Rectal smooth muscle tissue (tissue), 1 donor: ENCODE measurements around the gene FBXO21.

ENCODE experiments used
- H3K27ac ChIP-seq: one replicate; pipeline ENCODE4 v1.7.0; 2013; ENCODE audit warnings: low read depth, low read length, inconsistent platforms
- H3K27me3 ChIP-seq: one replicate; pipeline ENCODE4 v1.7.0; 2013; ENCODE audit warnings: low read length; ENCODE audit not compliant: control insufficient read depth, insufficient read depth
- H3K36me3 ChIP-seq: one replicate; pipeline ENCODE4 v1.7.0; 2013; ENCODE audit warnings: low read length; ENCODE audit not compliant: control insufficient read depth, insufficient read depth
- H3K4me1 ChIP-seq: one replicate; pipeline ENCODE4 v1.7.0; 2013; ENCODE audit warnings: low read length; ENCODE audit not compliant: control insufficient read depth, insufficient read depth
- H3K4me3 ChIP-seq: one replicate; pipeline ENCODE4 v1.7.0; 2013; ENCODE audit warnings: low read length
- H3K9ac ChIP-seq: one replicate; pipeline ENCODE4 v1.7.0; 2013; ENCODE audit warnings: low read length

FBXO21 gene

DNA sequence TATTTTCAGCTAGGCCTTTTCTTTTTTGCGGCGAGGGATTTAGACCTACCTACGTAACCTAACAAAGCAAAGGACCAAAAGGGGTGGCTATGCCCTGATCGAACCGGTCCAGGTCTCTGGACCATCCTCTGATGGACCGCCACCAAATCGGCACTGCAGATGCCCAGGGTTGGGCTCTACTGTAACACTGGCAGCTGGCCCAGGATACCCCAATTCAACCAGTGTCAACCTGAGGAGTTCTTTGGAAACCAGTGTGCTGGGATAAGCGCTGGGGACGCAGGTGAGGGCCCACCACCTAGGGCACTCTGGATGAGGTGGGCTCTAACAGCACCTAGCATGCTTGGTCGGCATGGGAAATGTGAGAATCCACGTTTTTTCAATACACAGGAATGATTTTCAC is 32.2 kb downstream of the FBXO21 start:
- no peak overlapping the region for H3K27ac ChIP-seq

GRCh38 chr12:117155278-117156060 is 34.8 kb downstream of the FBXO21 start:
- Histone ChIP-seq H3K9ac (no peak overlapping the region), H3K4me1 (no peaks in the 10 kb centered on the region), H3K36me3 (peaks cover 33% of the 10 kb centered on the region), H3K27me3 (no peaks in the 10 kb centered on the region), H3K27ac (no peak overlapping the region), H3K4me3 (no peak overlapping the region)

More for the DNA sequence above, 32.2 kb downstream of the FBXO21 start:
- Histone ChIP-seq H3K9ac (no peak overlapping the region), H3K27me3 (no peaks in the 10 kb centered on the region), H3K4me3 (no peak overlapping the region), H3K36me3 (peaks cover 48% of the 10 kb centered on the region), H3K4me1 (no peaks in the 10 kb centered on the region)

DNA sequence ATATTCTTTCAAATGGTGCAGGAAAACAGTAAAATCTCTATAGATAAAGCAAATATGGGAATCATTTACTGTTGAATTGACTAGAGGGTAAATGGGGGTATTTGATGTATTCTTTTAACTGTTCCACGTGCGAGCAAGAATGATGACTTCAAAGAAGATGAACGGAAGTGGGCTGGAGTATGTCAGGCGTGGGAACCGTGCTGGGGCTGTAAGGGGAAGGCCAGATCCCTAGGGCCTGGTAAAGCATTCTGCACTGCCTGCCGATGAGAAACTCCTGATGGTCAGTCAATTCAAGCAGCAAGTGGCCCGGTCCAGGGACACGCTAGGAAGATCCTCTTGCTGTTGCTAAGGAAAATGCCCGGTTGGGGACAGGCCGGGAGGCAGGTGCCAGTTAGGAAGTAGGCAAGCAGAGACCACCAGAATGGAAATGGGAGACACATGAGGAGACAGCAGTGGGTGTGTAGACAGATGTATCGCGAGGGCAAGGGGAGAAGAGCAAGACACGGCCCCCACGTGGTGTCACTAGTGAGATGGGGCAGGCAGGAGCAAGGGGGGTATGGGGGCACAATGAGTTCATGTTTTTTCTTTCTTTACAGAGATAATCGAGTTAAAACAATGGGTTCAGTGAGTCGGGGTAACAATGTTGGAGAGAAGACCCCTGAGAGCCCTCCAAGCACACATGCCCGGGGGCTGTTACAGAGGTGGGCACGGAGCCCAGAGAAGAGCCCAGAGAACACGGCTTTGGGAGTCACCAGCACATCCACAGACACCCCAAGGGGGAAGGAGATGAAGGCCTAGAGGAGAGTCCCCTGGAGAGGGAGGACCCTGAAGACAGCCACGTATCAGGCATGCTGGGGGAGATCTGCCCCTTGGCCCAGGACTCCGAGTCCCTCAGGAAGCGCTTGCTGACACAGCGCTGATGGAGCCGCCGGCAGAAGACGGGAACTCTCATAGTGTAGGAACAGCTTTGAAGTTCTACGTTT is 37.2 kb downstream of the FBXO21 start:
- Histone ChIP-seq H3K27me3 (no peaks in the 10 kb centered on the region), H3K4me1 (no peaks in the 10 kb centered on the region), H3K27ac (no peak overlapping the region), H3K4me3 (no peak overlapping the region), H3K36me3 (peaks cover 19% of the 10 kb centered on the region), H3K9ac (no peak overlapping the region)

DNA sequence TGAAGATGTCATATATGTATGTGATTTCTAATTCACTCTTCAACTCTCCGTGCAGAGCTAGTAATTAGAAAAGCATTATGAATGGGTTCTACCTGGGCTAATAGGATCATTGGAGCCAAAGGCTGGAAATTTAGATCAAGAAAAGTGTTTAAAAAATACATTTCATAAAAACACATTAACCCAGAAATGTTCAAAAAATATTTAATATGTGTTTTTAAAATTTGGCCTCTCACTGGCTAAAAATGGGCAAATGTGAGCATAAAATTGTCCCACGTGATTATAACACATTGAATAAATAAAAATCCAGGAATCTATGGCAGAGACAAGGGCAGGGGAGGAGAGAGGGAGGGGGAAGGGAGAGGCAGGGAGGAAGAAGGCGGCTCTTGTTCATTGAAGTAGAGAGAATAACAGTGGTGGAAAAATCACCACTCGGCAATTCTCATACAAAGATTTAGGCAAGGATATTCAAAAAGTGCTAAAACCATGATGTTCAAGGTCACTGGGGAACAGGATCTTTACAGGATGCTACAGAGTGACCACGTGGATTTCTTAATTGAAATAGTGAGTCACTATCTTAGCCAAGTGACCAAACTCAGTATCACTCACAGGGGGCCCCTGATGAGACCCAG is 38.8 kb downstream of the FBXO21 start:
- no peaks in the 10 kb centered on the region for H3K27me3 ChIP-seq
- peaks cover 19% of the 10 kb centered on the region for H3K36me3 ChIP-seq
- no peak overlapping the region for H3K4me3 ChIP-seq
- no peak overlapping the region for H3K27ac ChIP-seq
- no peaks in the 10 kb centered on the region for H3K4me1 ChIP-seq
- no peak overlapping the region for H3K9ac ChIP-seq

GRCh38 chr12:117149431-117149830 is 40.8 kb downstream of the FBXO21 start:
- no peak overlapping the region for H3K27ac ChIP-seq
- no peaks in the 10 kb centered on the region for H3K4me1 ChIP-seq
- no peak overlapping the region for H3K4me3 ChIP-seq
- no peak overlapping the region for H3K9ac ChIP-seq
- H3K36me3 ChIP-seq = peaks cover 21% of the 10 kb centered on the region
- H3K27me3 ChIP-seq = no peaks in the 10 kb centered on the region

GRCh38 chr12:117148642-117149041 is 41.6 kb downstream of the FBXO21 start:
- H3K36me3 ChIP-seq = peaks cover 16% of the 10 kb centered on the region
- H3K27ac ChIP-seq = no peak overlapping the region
- no peaks in the 10 kb centered on the region for H3K27me3 ChIP-seq
- no peaks in the 10 kb centered on the region for H3K4me1 ChIP-seq
- H3K4me3 ChIP-seq = no peak overlapping the region
- H3K9ac ChIP-seq = no peak overlapping the region

DNA sequence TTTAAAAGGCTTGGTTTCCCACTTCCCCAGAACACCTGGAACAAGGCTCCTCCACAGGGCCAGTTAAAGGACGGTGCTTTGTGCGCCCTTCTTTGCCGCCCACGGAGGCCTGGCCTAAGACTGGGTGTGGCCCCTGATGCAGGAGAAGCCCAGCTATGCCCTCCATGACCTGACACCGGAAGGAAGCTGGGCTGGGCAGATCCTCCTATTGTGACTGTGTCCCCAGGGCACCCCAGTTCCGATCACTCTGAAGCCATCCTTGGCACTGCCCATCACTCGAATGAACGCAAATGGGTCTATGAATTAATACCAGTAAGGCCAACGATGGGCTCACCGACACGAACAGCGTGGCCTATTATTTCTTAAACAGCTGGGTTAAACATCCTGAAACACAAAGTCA is 42.6 kb downstream of the FBXO21 start:
- no peak overlapping the region for H3K9ac ChIP-seq
- H3K36me3 ChIP-seq = peaks cover 9% of the 10 kb centered on the region
- H3K4me3 ChIP-seq = no peak overlapping the region
- no peak overlapping the region for H3K27ac ChIP-seq
- H3K27me3 ChIP-seq = no peaks in the 10 kb centered on the region
- no peaks in the 10 kb centered on the region for H3K4me1 ChIP-seq

GRCh38 chr12:117145597-117146154 is 44.6 kb downstream of the FBXO21 start:
- Histone ChIP-seq H3K9ac (no peak overlapping the region), H3K4me3 (no peak overlapping the region), H3K27ac (no peak overlapping the region), H3K36me3 (peaks cover 9% of the 10 kb centered on the region), H3K4me1 (no peaks in the 10 kb centered on the region), H3K27me3 (no peaks in the 10 kb centered on the region)

GRCh38 chr12:117144599-117144998 is 45.7 kb downstream of the FBXO21 start:
- H3K4me1 ChIP-seq = no peaks in the 10 kb centered on the region
- H3K27ac ChIP-seq = no peak overlapping the region
- peaks cover 9% of the 10 kb centered on the region for H3K36me3 ChIP-seq
- H3K4me3 ChIP-seq = no peak overlapping the region
- H3K27me3 ChIP-seq = no peaks in the 10 kb centered on the region
- no peak overlapping the region for H3K9ac ChIP-seq

DNA sequence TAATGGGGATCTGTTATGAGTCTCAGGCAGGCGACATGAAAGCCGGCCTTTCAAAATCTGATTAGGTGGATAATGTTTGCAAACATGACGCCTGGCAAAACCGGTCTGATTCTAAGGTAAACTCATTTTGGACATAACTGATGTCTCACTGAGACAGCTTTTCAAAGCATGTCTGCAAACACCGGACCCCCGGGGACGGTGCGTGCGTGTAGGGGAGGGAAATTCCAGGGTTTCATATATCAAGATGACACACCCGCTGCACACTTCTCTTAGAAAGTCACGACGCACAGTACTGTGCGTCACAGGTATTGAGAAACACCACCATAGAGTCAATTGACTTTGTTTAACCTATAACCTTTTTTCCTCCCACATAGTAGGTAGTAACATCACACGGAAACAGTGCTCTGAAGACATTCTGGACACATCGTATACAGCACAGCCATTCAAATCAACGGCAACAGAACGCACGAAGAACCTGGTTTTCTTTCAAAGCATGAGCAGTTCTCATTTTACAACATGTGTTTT is 47.2 kb downstream of the FBXO21 start:
- Histone ChIP-seq H3K4me3 (no peak overlapping the region), H3K9ac (no peak overlapping the region), H3K4me1 (no peaks in the 10 kb centered on the region), H3K36me3 (peaks cover 9% of the 10 kb centered on the region), H3K27ac (no peak overlapping the region), H3K27me3 (no peaks in the 10 kb centered on the region)

DNA sequence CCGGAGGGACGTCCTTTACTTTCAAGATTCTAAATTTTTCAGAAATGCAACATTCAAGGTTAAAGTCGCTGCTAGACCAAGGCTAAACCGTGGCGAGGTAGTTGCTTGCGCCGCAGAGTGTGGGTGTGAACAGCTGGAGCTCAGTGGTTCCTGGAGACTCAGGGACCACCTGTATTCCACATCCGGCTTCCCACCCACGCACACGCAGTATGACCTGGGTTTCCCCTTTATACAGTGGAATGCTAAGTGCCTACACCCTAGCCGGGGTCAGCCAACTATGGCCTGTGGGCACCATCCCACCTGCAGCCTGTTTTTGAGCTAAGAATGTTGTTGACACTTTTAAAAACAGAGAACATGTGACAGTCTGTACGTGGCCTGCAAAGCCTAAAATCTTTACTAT is 48.2 kb downstream of the FBXO21 start:
- no peaks in the 10 kb centered on the region for H3K4me1 ChIP-seq
- H3K9ac ChIP-seq = no peak overlapping the region
- no peaks in the 10 kb centered on the region for H3K27me3 ChIP-seq
- no peak overlapping the region for H3K4me3 ChIP-seq
- H3K36me3 ChIP-seq = peaks cover 9% of the 10 kb centered on the region
- no peak overlapping the region for H3K27ac ChIP-seq
